GM21526 (cell line): ENCODE results near the gene VPS13A.
"Not testable (repeated sequence)": the region's sequence is repeated elsewhere in the genome, so short reads cannot be mapped to it uniquely, and the experiment has no call there.

Source experiments
- ATAC-seq: cut with Tn5 transposase; IDR thresholded peaks from one replicate; pipeline ENCODE4 v1.9.1; 2021; ENCODE audit warnings: moderate library complexity; ENCODE audit not compliant: unreplicated experiment, low FRiP score

Gene VPS13A

DNA sequence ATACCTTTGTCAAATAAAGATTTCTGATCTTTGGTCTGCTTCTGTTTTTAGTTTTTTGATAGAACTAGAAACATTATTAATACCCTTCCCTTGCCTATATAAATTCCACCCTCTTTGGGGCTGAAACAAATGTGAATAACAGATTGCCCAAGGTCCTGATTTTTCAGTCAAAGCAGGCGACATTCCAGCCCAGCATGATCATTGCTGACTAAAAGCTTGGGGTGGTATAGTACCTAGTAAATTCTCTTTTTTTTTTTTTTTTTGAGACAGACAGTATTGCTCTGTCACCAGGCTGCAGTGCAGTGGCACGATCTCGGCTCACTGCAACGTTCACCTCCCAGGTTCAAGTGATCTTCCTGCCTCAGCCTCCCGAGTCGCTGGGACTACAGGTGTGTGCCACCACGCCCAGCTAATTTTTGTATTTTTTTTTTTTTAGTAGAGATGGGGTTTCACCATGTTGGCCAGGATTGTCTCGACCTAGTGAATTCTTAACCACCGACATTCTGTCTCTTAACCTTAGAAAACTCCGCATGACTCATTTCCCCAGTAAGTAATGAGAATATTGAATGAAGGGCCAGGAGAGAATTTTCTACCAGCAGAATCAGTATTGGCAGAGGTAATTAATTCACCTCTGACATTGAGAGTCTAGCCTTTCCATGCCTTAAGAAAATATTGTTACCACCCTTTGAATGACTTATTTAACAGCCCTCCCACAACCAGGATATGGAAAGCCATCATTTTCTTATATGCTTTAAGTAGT, 244.4 kb downstream of the VPS13A start:
- no peak for ATAC-seq

DNA sequence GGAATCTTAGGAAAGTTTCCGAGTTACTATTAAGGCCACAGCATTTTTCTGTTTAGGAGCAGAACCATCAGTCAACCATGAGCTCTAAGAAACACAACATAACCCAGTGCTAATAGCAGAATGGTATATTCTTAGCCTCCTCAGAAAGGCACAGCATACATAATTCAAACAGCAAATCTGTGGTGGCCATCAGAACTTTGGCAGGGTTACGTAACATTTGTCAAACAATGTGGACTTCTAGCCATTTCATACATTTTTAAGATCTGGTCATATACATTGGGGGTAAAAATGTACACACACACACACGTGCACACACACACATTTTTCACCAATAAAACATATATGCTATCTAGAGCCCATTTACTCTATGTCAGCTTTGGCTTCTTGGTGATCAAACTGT, 245.6 kb downstream of the VPS13A start:
- ATAC-seq: no peak

DNA sequence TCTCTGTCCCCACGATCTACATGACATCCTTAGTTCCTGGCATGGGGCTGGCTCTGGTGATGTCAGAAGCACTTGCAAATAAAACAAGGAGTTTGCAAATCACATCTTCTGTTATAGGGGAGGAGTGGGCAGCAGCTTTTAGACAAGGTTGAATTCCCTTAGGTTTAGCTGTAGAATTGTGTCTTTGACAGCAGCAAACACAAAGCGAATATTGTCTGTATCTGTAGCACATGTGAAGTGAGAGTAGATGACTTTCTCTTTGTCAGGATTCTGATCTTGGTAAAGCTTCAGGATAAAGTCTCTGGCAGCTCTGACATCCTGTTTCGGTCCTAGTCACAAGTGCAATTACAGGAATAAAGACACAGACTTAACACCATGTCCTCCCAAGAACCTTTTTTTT, 246.5 kb downstream of the VPS13A start:
- ATAC-seq: no peak

DNA sequence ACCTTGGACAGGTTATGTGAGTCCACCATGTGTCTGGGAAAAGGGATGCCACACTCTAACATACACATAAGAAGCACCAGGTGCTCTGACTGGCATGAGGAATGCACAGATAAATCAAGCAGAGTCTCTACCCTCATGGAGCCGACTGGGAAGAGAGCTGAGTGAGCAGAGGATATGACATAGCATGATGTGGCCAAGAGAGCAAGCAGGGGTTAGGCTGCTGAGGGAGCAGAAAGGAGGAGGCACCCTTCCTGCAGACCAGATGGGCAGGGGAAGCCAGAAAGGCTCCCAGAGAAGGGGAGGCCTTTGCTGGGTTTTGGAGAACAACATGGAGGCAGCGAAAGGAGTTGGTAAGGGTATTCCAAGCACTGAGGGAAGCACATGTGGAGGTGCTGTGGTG, 247.7 kb downstream of the VPS13A start:
- no peak for ATAC-seq

DNA sequence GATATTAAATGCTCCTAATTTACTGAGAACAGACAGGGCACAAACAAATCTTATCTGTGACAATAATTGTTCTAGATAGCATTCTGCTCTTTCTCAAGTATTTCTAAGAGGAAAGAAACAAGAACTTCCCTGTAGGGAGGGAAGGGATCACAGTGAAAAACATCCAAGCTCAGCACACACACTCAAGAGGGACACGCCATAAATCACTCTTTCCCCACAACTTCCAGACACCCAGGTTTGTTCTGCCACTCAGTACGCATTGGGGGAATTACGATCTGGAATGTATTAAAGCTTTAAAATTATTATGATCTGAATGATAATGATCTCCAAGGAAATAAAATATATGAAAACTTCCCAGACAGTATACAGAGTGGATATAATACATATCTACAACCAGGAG, 249.4 kb downstream of the VPS13A start:
- no peak for ATAC-seq

DNA sequence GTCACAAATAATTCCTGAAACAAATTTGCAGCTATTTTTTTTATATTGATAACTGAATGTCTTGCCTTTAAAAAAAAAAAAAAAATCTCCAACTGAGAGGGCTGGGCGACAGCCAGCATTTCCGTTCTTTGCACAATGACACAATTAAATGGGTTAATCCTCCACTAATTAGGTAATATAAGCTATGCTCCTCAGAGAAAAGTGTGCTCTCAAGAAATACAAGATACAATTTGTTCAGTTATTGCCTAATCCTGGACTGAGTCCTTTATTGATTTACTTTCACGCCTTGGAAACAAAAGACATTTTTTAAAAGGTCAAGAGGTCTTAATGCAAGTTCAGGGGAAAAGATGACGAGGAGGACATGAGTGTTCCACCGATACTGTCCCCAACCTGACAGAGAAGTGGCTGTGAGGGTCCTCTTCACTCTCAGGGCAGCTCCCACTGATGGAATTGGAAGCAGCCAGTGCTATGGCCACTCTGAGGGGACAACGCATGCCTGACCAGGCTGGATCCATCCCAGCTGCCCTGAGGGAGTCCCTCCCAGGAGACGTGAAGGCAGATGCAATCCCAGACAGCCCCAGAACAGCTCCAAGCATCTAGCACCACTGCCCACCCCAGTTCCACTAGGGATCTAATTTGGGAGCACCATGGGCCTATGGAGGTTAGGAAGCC, 250.1 kb downstream of the VPS13A start:
- ATAC-seq: no peak

DNA sequence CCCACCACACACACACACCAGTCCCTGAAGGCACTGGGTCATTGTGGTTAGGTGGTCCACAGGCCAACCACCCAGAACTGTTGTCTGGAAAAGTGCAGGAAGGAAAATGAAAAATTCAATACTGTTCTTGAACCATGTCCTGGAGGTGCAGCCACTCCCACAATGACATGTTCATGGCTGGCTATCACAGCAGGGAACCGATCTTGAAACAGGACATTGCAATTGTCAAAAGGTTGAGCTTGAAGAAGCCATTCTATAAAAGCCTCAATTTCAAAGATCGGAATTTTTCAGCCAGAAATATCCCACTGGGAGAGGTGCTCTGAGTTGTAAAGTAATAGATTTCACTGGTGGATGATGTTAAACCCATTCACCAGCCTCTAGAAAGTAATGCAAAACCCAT, 252.6 kb downstream of the VPS13A start:
- ATAC-seq: no peak

DNA sequence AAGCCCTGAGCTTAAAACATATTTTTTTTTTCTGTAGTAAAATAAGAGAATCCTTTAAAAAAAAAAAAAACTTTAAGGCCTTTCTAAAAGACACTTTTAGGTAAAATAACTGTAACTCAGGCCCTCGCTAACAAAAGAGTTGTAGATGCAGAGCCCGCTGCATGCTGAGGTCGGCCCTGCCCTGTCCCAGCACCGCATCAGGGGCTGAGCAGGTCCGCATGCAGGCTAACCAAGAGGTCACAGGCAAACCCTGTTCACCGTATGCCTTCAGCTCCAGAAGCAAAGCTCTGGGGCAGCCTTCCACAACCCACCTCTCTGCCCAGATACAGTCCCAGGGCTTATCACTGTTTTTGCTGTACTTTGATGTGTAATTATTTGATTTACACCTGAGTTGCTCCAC, 254.7 kb downstream of the VPS13A start:
- ATAC-seq: no peak

DNA sequence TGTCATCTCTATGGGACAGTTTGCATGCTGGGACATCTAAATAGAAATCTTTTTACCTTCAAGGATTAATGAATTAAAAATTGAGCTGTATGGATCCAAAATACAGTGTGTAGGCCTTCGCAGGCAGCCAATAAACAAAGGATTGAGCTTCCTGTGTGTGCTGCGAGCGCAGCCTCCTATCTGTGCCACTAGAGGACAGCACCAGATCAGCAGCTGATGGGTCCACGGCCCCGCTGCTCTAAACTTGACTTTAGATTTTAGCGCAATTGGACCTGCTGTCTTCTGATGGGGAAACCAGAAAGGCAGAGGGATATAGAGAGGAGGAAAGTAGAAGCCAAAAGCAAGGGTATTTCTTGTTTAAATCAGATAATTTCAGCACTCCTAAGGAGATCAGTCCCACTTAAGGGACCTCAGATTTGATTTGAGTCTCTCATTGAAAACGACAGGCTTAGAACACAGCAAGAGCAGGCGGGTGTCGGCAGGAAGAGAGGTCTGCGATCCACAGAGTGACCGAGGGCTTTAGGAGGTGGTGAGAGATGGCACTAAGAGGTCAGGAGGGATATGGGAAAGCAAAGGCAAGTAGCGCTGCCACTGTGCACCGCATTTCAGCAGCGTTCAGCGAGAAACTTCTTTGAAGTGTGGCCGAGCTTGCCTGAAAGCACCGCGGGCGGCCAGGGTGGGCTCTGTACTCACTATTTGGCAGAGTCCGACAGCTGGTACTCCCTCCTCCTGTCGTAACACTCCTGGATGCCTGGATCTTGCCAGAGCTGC, 256.5 kb downstream of the VPS13A start:
- ATAC-seq: peak; percentile 77

DNA sequence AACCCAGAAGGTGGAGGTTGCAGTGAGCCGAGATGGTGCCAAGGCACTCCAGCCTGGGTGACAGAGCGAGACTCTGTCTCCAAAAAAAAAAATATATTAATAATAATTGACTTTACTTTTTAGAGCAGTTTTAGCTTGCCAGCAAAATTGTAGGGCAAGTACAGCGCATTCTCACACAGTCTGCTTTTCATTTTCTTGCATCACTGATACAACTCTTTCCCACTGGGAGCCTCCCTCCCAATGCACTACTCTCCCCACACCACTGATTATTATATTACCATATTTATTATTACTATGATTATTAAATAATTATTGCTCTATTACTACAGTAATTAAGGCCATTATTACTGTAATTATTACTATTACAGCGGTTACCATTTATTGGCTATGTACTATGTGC, 257.9 kb downstream of the VPS13A start:
- ATAC-seq: no peak

DNA sequence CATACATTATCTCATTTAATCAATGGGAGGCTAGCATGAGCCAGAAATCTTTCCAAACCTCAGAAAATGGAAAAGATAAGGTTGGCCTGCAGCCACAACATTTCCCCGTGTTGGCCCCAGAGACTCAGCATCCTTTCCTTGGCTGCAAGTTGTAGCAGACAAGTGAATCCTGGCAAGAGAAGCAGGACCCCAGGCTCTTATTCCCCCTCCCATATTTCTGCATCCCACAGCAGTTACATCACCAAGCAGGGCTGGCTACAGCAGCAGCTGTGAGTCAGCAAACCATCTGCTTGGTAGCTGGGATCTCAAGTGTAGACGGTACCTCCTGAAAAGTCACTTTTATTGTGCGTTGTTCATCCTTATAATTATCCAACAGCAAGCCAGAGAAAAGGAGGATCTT, 258.4 kb downstream of the VPS13A start:
- no peak for ATAC-seq

DNA sequence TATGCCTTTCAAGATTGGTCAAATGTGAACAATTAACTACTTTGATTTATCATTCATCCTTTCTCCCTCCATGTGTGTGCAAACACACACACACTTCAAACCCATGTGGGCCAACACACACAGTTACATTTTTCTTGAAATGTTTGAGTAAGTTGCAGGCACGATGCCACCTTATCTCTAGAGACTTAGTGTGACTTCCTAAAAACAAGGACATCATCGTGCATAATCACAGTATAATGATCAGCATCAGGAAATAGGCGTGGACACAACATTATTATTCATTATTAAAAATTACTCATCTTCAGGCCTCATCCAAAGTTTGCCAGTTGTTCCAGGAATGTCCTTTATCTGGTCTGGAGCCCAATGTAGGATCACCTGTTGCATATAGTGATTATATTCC, 261.3 kb downstream of the VPS13A start:
- ATAC-seq: no peak

DNA sequence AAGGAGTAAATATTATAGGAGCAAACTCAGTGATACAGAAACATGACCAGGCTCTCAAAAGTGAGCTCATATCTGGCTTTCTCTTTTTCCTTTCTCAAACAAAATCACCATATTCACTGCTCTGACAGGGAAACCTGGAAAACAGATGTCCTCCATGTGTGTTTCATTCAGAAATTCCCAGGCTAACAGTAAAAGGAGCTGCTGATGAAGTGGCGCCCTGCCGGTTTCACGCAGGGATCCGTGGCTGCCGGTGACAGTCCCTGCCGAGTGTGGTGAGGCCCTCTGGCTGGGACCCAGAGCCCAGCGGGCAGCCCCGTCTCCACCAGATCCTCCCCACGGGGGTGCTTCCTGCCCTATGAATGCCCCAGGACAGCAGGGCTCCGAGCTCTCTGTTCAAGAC, 262.7 kb downstream of the VPS13A start:
- no peak for ATAC-seq

DNA sequence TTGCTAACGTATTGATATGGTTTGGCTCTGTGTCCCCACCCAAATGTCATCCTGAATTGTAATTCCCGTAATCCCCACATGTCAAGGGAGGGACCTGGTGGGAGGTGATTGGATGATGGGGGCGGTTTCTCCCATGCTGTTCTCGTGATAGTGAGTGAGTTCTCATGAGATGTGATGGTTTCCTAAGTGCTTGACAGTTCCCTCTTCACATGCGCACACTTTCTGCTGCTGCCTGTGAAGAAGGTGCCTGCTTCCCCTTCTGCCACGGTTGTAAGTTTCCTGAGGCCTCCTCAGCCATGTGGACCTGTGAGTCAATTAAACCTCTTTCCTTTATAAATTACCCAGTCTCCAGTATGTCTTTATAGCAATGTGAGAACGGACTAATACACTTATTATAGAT, 263.8 kb downstream of the VPS13A start:
- ATAC-seq: not testable (repeated sequence)

DNA sequence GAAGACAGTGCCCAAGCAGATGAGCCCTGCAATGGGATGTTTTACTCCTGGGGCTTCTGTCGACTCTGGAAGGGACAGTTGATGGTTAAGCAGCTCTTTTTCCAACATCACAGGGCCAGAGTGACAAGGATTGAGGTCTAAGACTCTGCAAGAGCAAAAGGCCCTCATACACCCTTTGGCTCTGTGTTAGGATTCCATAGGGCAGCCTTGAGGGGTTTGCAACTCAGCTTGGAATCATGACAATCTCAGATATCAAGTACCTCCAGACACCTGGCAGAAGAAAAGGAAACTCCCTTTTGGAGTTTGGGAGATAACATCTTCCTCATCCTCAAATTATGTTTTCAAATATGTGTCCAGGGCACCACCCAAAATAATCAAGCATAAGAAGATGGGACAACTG, 265.1 kb downstream of the VPS13A start:
- no peak for ATAC-seq

DNA sequence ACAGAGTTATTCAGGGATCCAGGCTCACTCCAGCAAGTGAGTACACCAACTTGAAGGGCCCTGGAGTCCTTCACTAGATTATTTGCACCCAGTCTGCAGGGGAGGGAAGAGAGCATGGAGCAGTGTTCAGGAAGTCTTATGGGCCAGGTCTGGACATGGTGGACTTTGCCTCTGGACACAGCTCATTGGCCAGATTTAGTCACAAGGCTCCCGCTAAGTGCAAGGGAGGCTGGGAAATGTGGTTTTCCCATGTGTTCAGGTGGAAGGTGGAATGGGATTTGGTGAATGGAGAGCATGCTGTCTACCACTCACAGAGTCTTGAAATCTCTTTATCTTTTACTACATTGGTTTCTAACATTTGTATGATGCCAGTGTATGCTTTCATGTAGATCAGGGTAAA, 270.3 kb downstream of the VPS13A start:
- no peak for ATAC-seq

DNA sequence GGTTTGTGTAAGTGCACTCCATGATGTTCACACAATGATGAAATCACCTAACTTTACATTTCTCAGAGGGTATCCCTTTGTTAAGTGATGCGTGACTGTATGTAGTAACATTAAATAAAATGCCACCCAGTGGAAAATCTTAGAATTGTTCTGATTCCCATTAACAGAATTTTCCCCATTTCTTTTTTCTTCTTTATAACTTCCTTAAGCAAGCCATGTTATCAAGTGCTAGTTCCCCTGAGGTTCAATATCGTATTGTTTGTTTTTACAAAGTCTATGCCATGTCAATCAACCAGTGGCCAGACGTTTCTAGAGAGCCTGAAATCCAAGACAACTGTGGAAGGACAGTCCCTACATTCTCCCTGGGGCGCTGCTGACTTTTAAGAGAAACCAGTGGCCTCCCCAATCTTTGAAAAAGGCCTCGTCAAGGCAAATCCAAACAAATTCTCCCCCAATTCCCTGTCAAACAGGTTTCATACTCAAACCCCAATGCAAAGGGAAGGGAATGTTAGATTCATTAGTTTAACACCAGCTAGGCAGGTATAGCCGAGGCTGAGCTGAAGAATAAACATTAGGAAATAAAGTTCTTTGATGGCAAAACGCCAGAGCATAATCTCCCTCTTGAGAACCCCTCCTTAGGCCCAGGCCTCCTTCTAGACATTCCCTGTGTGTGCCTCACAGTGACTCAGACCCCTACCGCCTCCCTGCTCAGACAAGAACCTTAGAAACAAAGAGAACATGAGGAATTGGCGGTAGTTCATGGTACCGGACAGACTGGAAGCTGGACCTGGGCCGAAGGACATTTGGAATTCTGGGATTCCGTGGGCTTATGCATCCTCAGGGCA, 272.1 kb downstream of the VPS13A start:
- no peak for ATAC-seq

DNA sequence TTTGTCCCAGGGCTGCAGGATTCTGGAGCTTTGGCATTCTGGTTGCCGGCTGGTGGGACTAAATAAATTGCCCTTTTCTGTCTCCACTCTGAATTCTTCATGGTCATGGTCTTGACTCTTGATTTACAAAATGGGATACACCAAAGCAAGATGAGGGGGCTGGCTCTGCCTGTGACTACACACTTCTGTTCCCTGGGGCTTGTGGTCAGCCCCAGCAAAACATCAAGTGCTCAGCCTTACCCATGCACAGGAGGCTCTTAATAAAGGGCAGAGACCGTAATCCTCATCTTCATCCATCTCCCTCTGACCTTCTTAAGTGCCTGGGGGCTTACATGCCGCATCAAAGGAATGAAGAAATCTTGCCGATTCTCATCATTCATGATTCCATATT, 272.7 kb downstream of the VPS13A start:
- ATAC-seq: no peak

DNA sequence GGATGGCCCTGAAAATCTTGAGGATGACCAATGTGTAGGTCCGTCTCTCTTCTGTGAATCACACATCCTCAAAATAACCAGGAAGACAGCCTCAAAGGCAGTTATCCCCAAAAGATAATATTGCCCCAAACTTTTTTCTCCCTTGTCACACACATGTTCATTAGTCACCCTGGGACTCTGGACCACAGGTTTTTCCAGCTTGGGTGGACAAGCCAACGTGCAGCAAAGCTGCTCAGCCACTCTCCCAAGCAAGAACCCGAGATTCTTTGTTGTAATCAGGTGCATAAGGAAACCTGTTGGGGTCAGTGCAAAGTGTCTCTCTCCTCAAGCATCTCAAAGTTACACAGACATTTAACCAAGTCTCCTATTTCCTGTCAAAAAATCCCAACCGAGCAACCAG, 274.2 kb downstream of the VPS13A start:
- ATAC-seq: no peak

DNA sequence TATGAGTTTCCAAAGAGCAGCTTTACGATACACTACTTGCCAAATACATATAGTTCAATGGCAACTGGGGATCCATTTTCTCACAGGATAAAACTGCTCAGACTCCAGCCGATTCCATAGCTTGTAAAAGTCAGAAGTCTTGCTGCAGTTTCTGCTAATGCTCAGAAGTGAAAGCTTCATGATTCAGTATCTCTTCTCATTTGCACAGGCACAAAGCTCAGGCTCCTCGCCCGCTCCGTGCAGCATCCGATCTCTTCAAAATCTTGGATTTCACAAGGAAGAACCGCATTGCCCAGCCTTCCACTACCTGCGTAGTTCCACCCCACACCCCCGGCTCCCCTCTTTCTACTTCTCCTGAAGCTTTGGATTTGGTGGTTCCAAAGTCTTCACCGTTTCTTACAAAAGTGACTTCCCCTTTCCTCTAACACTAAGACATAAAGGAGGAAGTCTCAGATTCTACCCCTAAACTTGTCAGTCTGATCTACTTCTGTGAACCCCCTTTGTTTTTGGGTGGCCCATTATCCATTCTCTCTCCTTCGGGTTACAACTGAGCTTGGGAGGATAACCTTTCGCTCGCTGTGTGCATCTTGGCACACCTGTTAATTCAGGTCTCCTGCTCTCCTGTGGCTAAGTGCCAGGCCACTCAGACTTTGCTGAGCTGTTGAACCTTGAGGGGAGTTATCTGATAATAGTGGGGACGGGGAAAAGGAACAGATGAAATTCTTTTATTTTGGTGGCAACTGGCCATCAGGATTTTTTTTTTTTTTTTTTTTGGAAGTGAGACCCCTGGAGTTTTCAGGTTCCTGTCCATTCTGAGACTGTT, 276.7 kb downstream of the VPS13A start:
- ATAC-seq: no peak
